K562 (cell line): Measurements from ENCODE around the gene STK24. TPM values are rescaled to one million over a fixed set of nuclear protein-coding genes. Genes with fewer than 3 reads are reported as not detected.

Source experiments
- ATAC-seq: fragments of 200-7000 bp; cut with Tn5 transposase; 3 replicates; pipeline ENCODE4 v1.9.1; 2020; ENCODE audit warnings: moderate library complexity
- BruUV-seq: library from RNA; stranded (reverse); fragments of 400-500 nt; replicated peaks from 2 replicates; lab custom pipeline; 2021; lab: Mats Ljungman, UMichigan
- CTCF ChIA-PET: fragments of 300-600 bp; formaldehyde crosslinking; extraction: SDS; loops from one replicate; lab custom pipeline; 2021; ENCODE audit warnings: low intra/inter-chr PET ratio; lab: Yijun Ruan, JAX
- POLR2A ChIA-PET: fragments of 300-600, 350-650 bp; sonication (Branson Sonifier 250); formaldehyde crosslinking; extraction: SDS; loops from one replicate; lab custom pipeline; 2021; ENCODE audit warnings: antibody characterized with exemption, inconsistent platforms; lab: Yijun Ruan, JAX
- DNase-seq, 4 experiments: peaks; one replicate each; pipeline versions ENCODE4 v3.0.0 to v3.0.0-alpha.2; 2011 to 2018; ENCODE audit warnings: low spot score in 3 of 4, mixed read lengths in 3 of 4; ENCODE audit errors: extremely low read depth in 1 of 4
- FAIRE-seq: peaks from 2 replicates; lab custom pipeline; 2011; peaks lifted over from hg19 to GRCh38; lab: Jason Lieb, UNC
- H2AFZ ChIP-seq: 2 replicates; pipeline ENCODE4 v1.6.0; 2011; ENCODE audit warnings: low read depth, low read length, control low read depth, inconsistent platforms
- H3K27ac ChIP-seq: fragments of 200-600 bp; 3 replicates; pipeline ENCODE4 v1.8.0; 2011; ENCODE audit warnings: low read depth, mild to moderate bottlenecking, control low read depth, inconsistent platforms, low read length, moderate library complexity, mixed read lengths; ENCODE audit errors: extremely low read depth
- H3K27me3 ChIP-seq, 2 experiments: fragments of 300-600 bp in 1 of 2; 2 replicates in 1 of 2; 3 replicates in 1 of 2; pipeline versions ENCODE4 v1.6.0 to v1.8.0; 2011; ENCODE audit warnings: inconsistent platforms in 2 of 2, low read length in 2 of 2, mild to moderate bottlenecking in 1 of 2, mixed read lengths in 1 of 2, moderate library complexity in 1 of 2; ENCODE audit not compliant: control insufficient read depth in 2 of 2, insufficient read depth in 2 of 2
- H3K36me3 ChIP-seq: fragments of 300-600 bp; 3 replicates; pipeline ENCODE4 v1.8.0; 2011; ENCODE audit warnings: mild to moderate bottlenecking, low read length, inconsistent platforms; ENCODE audit not compliant: control insufficient read depth, insufficient read depth
- H3K4me1 ChIP-seq, 2 experiments: fragments of 200-600 bp in 1 of 2; replicated peaks in 1 of 2; 2 replicates in 1 of 2; 3 replicates in 1 of 2; pipeline versions ENCODE4 v1.5.1 to v1.8.0; 2011; ENCODE audit warnings: inconsistent platforms in 2 of 2, low read length in 2 of 2, mild to moderate bottlenecking in 1 of 2, mixed read lengths in 1 of 2, moderate library complexity in 1 of 2; ENCODE audit not compliant: control insufficient read depth in 2 of 2, insufficient read depth in 2 of 2
- H3K4me2 ChIP-seq: 2 replicates; pipeline ENCODE4 v1.6.1; 2011; ENCODE audit warnings: low read length, control low read depth, inconsistent platforms, mixed read lengths; ENCODE audit not compliant: insufficient read depth
- H3K4me3 ChIP-seq: fragments of 200-600 bp; sonication (generic), shearing (Covaris generic); 2 replicates; pipeline ENCODE4 v1.5.1; 2016; ENCODE audit warnings: control low read depth, inconsistent platforms
- H3K79me2 ChIP-seq: fragments of 200-600 bp; 3 replicates; pipeline ENCODE4 v1.8.0; 2011; ENCODE audit warnings: low read length, inconsistent platforms; ENCODE audit not compliant: control insufficient read depth, insufficient read depth
- H3K9ac ChIP-seq, 2 experiments: 2 replicates each; pipeline versions ENCODE4 v1.6.0 to v1.6.1; 2011; ENCODE audit warnings: low read depth in 2 of 2, low read length in 2 of 2, control low read depth in 1 of 2, inconsistent platforms in 1 of 2, mild to moderate bottlenecking in 1 of 2, mixed read lengths in 1 of 2; ENCODE audit not compliant: insufficient read depth in 1 of 2
- H3K9me1 ChIP-seq: one replicate; pipeline ENCODE4 v1.6.0; 2011; ENCODE audit warnings: inconsistent platforms, mild to moderate bottlenecking, low read length, moderate library complexity; ENCODE audit not compliant: control insufficient read depth, insufficient read depth
- H3K9me3 ChIP-seq: replicated peaks from 2 replicates; pipeline ENCODE4 v1.5.1; 2011; ENCODE audit warnings: low read depth, low read length, inconsistent platforms; ENCODE audit not compliant: control insufficient read depth, insufficient read depth
- H4K20me1 ChIP-seq: replicated peaks from 2 replicates; pipeline ENCODE4 v1.6.1; 2011; ENCODE audit warnings: low read length, inconsistent platforms, mixed read lengths; ENCODE audit not compliant: control insufficient read depth, insufficient read depth
- BRD9 ChIP-seq: fragments of 450-650 bp; IDR thresholded peaks from 2 replicates; pipeline ENCODE4 v1.6.1; 2018; ENCODE audit warnings: low read depth; ENCODE audit not compliant: partially characterized antibody
- C11orf30 ChIP-seq: fragments of 450-650 bp; IDR thresholded peaks from 2 replicates; pipeline ENCODE4 v1.6.1; 2016; ENCODE audit warnings: low read depth, mild to moderate bottlenecking
- CREB3L1 ChIP-seq: fragments of 450-650 bp; IDR thresholded peaks from 2 replicates; pipeline ENCODE4 v1.6.1; 2014; ENCODE audit warnings: low read depth, mild to moderate bottlenecking, moderate library complexity, borderline replicate concordance
- CREM ChIP-seq: IDR thresholded peaks from 2 replicates; pipeline ENCODE4 v1.6.1; 2014; ENCODE audit warnings: antibody characterized with exemption, low read depth
- DNMT1 ChIP-seq: fragments of 450-650 bp; IDR thresholded peaks from 2 replicates; pipeline ENCODE4 v1.6.1; 2016; ENCODE audit warnings: antibody characterized with exemption, mild to moderate bottlenecking
- DPF2 ChIP-seq: fragments of 450-650 bp; IDR thresholded peaks from 2 replicates; pipeline ENCODE4 v1.6.1; 2016
- ELF4 ChIP-seq: fragments of 450-650 bp; formaldehyde crosslinking; IDR thresholded peaks from 2 replicates; pipeline ENCODE4 v1.4.0; 2022; ENCODE audit warnings: missing genetic modification characterization
- EP400 ChIP-seq: fragments of 450-650 bp; IDR thresholded peaks from 2 replicates; pipeline ENCODE4 v1.6.1; 2017; ENCODE audit warnings: antibody characterized with exemption, mild to moderate bottlenecking, moderate library complexity
- KDM5B ChIP-seq: fragments of 200-600 bp; sonication (generic); IDR thresholded peaks from 2 replicates; pipeline ENCODE4 v1.6.1; 2012; ENCODE audit warnings: low read depth, mild to moderate bottlenecking, moderate library complexity, low read length, control low read depth, inconsistent platforms; ENCODE audit not compliant: insufficient replicate concordance
- TARDBP ChIP-seq: fragments of 450-650 bp; IDR thresholded peaks from 2 replicates; pipeline ENCODE4 v1.6.1; 2016
- ZBTB8A ChIP-seq: fragments of 450-650 bp; IDR thresholded peaks from 2 replicates; pipeline ENCODE4 v1.6.1; 2018; ENCODE audit warnings: mild to moderate bottlenecking, moderate library complexity; ENCODE audit not compliant: partially characterized antibody
- ZNF143 ChIP-seq: sonication (generic); formaldehyde crosslinking; IDR thresholded peaks from 2 replicates; pipeline ENCODE4 v1.9.0; 2022; ENCODE audit warnings: mild to moderate bottlenecking, missing genetic modification reagents
- WGBS: fragments of 100-300 bp; shearing (Covaris generic); methylation state at CpG from one replicate; pipeline ENCODE4 v1.1.6; 2016; ENCODE audit warnings: low coverage, mixed read lengths; ENCODE audit not compliant: insufficient coverage; ENCODE audit errors: missing lambda C conversion rate; 5-methylcytosine and 5-hydroxymethylcytosine counted together
- in situ Hi-C: fragments of 300-500 bp; cut with MboI; formaldehyde crosslinking; loops from 4 replicates; pipeline ENCODE4 v1.15.0; 2018; ENCODE audit warnings: inconsistent platforms, mixed read lengths
- intact Hi-C: fragments of 100-400 bp; cut with micrococcal nuclease; formaldehyde crosslinking; loops from 2 replicates; pipeline ENCODE4 v1.14.2; 2022
- polyA plus RNA-seq, 8 experiments: library from polyadenylated mRNA; depleted of rRNA in 4 of 8; stranded (reverse) in 5 of 8; unstranded in 3 of 8; fragments of >200 nt; fragmentation: Nextera tagmentation in 2 of 8; fragmentation: Illumina TruSeq in 1 of 8; extraction: Ambion mirVana in 2 of 8; extraction: Trizol in 1 of 8; gene quantifications; 2 replicates each; pipeline versions ENCODE4 v1.2.1 to v1.2.3, GENCODE V29; 2011 to 2014; ENCODE audit warnings: inconsistent platforms in 1 of 8, missing spikeins in 1 of 8
- total RNA-seq, 7 experiments: library from RNA; depleted of rRNA in 6 of 7; stranded (reverse); fragments of >200 nt in 6 of 7; fragmentation: Illumina TruSeq in 2 of 7; extraction: Trizol in 2 of 7; gene quantifications; 2 replicates each; pipeline versions ENCODE4 v1.2.1 to v1.2.3, GENCODE V29; 2011 to 2021; ENCODE audit warnings: low replicate concordance in 1 of 7

STK24 gene
- total and polyA plus RNA-seq, 9 of the 15 experiments (the other 6 are each of a cell fraction or from before 2014, with no cell fraction given), result 3.8 to 78.4 (median 28.2) TPM

DNA sequence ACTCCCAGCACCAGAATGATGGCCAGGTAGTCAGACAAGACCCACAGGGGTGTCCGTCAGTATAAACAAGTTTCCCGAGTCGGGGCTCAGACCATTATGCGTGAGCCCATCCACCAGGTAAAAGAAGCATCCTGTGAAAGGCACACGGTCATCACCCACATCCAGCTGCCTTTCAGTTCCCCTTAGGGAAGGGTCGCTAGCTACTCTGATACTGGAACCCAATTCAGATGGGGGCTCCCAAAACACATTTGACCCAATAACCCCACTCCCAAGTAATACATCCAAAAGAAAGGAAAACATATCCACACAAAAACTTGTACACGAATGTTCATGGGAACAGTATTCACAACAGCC, 66.8 kb downstream of the STK24 start:
- Histone ChIP-seq H4K20me1 (no peaks in the 10 kb centered on the region; the same call in 1 of the 2 replicates), H3K36me3 (peaks cover 16% of the 10 kb centered on the region; the same call in 2 of the 3 replicates), H3K4me2 (peak overlapping the region; percentile 73), H3K4me1 (peaks cover 20 to 58% of the 10 kb centered on the region in 2 experiments; a peak in 4 of 5 replicates), H3K9me1 (peaks cover 9% of the 10 kb centered on the region), H3K4me3 (peak overlapping the region; percentile 16; the same call in 1 of the 2 replicates), H3K27ac (peak overlapping the region; percentile 95), H3K27me3 (no peaks in the 10 kb centered on the region), H3K79me2 (peaks cover 82% of the 10 kb centered on the region), H2AFZ (peak overlapping the region; percentile 64), H3K9ac (peak overlapping the region in 1 of 2 experiments; percentile 76; a peak in 3 of 4 replicates), H3K9me3 (no peaks in the 10 kb centered on the region)
- no peak for FAIRE-seq
- ChIA-PET CTCF (no interaction called here), POLR2A (interaction anchor here (0.9 to 1.1 kb wide), 4 partner anchors 10 to 62 kb away, joined by 4 to 5 read pairs (median 4); no protein-coding TSS in a partner anchor)
- WGBS, result 39% methylated on average over 7 of the region's 7 CpGs
- DNase-seq, result no peak
- ATAC-seq, result no peak
- BruUV-seq, result no TSS peak
- peak; percentile 19 for TF ChIP-seq DPF2
- TF ChIP-seq KDM5B, result no peak
- in situ Hi-C loops, result no loop called here
- intact Hi-C loops, result no loop called here

DNA sequence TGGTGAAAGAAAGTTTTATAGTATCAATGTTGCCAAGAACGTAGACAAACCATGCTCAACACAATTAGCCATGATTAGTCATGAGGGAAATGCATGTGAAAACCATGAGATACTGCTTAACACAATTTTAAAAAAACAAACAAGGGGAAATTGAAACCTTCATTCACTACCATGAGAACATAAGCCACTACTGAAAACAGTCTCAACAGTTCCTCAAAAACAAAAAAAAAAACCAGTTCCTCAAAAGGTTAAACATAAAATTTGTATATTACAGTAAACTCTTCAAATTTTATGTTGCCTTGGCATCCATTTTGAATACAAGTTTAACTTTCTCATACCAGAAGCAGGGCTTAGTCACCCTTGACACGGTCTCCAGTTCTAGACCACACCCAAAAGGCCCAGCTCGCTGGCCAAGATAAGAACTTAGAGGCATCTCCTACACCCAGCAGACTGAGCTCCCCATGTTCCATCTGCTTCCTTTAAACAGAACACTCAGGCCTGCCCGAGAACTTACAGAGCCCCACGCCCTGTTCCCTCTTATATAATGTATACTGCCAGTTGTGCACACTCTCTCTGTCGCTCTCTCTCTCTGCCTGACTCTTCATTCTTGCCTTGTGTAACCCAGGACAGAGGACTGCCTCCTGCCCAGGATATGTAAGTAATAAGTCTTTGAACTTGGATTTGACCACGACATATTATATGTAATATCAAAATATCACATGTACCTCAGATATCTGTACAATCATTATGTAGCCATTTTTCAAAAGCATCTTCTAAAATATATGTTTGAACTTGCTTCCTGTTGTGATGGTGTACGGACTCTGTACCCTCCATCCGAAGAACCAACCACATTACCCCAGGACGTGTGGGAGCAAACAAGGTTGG, 67.4 kb downstream of the STK24 start:
- in situ Hi-C loops, result no loop called here
- FAIRE-seq, result peak; percentile 95
- TF ChIP-seq ELF4 (CRISPR knock-in tag), result no peak
- TF ChIP-seq TARDBP, result no peak
- no peak for TF ChIP-seq ZNF143
- peak; percentile 53; the same call in 1 of the 2 replicates for TF ChIP-seq CREM
- TF ChIP-seq EP400, result peak; percentile 39
- peak; percentile 29 for TF ChIP-seq BRD9
- 0 out of 2 replicates have a peak, but pooled peaks have one; percentile 26 for TF ChIP-seq CREB3L1
- no peak for TF ChIP-seq DNMT1
- TF ChIP-seq C11orf30, result peak; percentile 30; the same call in 1 of the 2 replicates
- peak; percentile 90 for TF ChIP-seq DPF2
- TF ChIP-seq ZBTB8A, result no peak

More for the DNA sequence above, 67.4 kb downstream of the STK24 start:
- BruUV-seq, result TSS peak; percentile 77
- Histone ChIP-seq H2AFZ (peak overlapping the region; percentile 64), H3K36me3 (peaks cover 17% of the 10 kb centered on the region; the same call in 2 of the 3 replicates), H3K27me3 (no peaks in the 10 kb centered on the region), H3K79me2 (peaks cover 86% of the 10 kb centered on the region), H3K4me3 (peak overlapping the region; percentile 16; the same call in 1 of the 2 replicates), H3K4me1 (peaks cover 23 to 64% of the 10 kb centered on the region in 2 experiments), H3K9me3 (no peaks in the 10 kb centered on the region), H3K9ac (peak overlapping the region in 1 of 2 experiments; percentile 76; a peak in 3 of 4 replicates), H4K20me1 (no peaks in the 10 kb centered on the region; the same call in 1 of the 2 replicates), H3K9me1 (peaks cover 9% of the 10 kb centered on the region), H3K4me2 (peak overlapping the region; percentile 73), H3K27ac (peak overlapping the region; percentile 95)
- POLR2A ChIA-PET, result interaction anchor here (0.6 to 1.1 kb wide), 7 partner anchors 9 to 70 kb away, joined by 3 to 5 read pairs (median 4); no protein-coding TSS in a partner anchor
- ATAC-seq, result peak; percentile 96
- DNase-seq, result peak; percentile 80 to 93 (median 86)
- WGBS, result 10% methylated on average over 9 of the region's 10 CpGs
- CTCF ChIA-PET, result no interaction called here
- intact Hi-C loops, result loop anchor here (2.0 to 5.0 kb wide), 3 partner anchors 25 to 63 kb away; no protein-coding TSS in a partner anchor
